BLaER1 treated with 17β-estradiol and CSF1 and Interleukin-3, amounts not matched to agents 10 nM and 100 nM (cell line): Measurements from ENCODE around the gene MYOG.
A peak's percentile ranks its signal among the peaks of the same experiment; 100 is the strongest.

Experiments
- H3K27ac ChIP-seq, 11 experiments: shearing (Covaris generic); formaldehyde crosslinking; 2 replicates each; pipeline ENCODE4 v1.8.1; 2022
- H3K27me3 ChIP-seq, 11 experiments: shearing (Covaris generic); formaldehyde crosslinking; 2 replicates each; pipeline ENCODE4 v1.8.1; 2022
- H3K36me3 ChIP-seq, 11 experiments: shearing (Covaris generic); formaldehyde crosslinking; 2 replicates each; pipeline ENCODE4 v1.8.1; 2022
- H3K4me1 ChIP-seq, 10 experiments: shearing (Covaris generic); formaldehyde crosslinking; 2 replicates each; pipeline ENCODE4 v1.8.1; 2022
- H3K4me2 ChIP-seq, 11 experiments: shearing (Covaris generic); formaldehyde crosslinking; 2 replicates each; pipeline ENCODE4 v1.8.1; 2022
- H3K4me3 ChIP-seq, 10 experiments: shearing (Covaris generic); formaldehyde crosslinking; 2 replicates each; pipeline ENCODE4 v1.8.1; 2022
- H3K9ac ChIP-seq, 11 experiments: shearing (Covaris generic); formaldehyde crosslinking; 2 replicates each; pipeline ENCODE4 v1.8.1; 2022
- H3K9me3 ChIP-seq, 11 experiments: shearing (Covaris generic); formaldehyde crosslinking; replicated peaks in 1 of 11; 2 replicates each; pipeline ENCODE4 v1.8.1; 2022
- H4K20me1 ChIP-seq, 11 experiments: shearing (Covaris generic); formaldehyde crosslinking; 2 replicates each; pipeline ENCODE4 v1.8.1; 2022
- Cebpa-rat ChIP-seq, 11 experiments: shearing (Covaris generic); IDR thresholded peaks; 2 replicates each; pipeline ENCODE4 v1.8.1; 2022

MYOG gene

GRCh38 chr1:203127666-203128430 is 42.0 kb upstream of the MYOG start, which contains the start of gene ADORA1:
Gene ADORA1, plus strand, starts transcription at chr1:203127726. Its CDS starts 1,116 bp downstream, at chr1:203128842.
- H3K4me1 ChIP-seq = peaks cover 68 to 93% (median 88%) of the 10 kb centered on the region in 10 experiments
- H3K27ac ChIP-seq = no peak within 1 kb of the TSS
- H3K4me2 ChIP-seq = peak within 1 kb of the TSS; percentile 69 to 83 (median 75)
- peak within 1 kb of the TSS in 8 of 10 experiments; percentile 6 to 49 (median 24); a peak in 8 of 20 replicates for H3K4me3 ChIP-seq
- peak within 1 kb of the TSS in 1 of 11 experiments; percentile 20; a peak in 1 of 22 replicates for H3K9ac ChIP-seq
- peaks cover 0 to 30% (median 0%) of the 10 kb centered on the region in 11 experiments; a peak in 2 of 22 replicates for H4K20me1 ChIP-seq
- TF ChIP-seq Cebpa-rat (IDR thresholded peaks at IDR 0.05) = no peak
- no peaks in the 10 kb centered on the region for H3K36me3 ChIP-seq
- peaks cover 31 to 61% (median 40%) of the 10 kb centered on the region in 11 experiments for H3K27me3 ChIP-seq
- no peaks in the 10 kb centered on the region for H3K9me3 ChIP-seq

GRCh38 chr1:203126866-203127665 is 41.3 kb upstream of the MYOG start:
- H3K4me1 ChIP-seq = peaks cover 72 to 91% (median 88%) of the 10 kb centered on the region in 10 experiments
- H3K36me3 ChIP-seq = no peaks in the 10 kb centered on the region
- no peaks in the 10 kb centered on the region for H3K9me3 ChIP-seq
- peaks cover 0 to 38% (median 0%) of the 10 kb centered on the region in 11 experiments; a peak in 3 of 22 replicates for H4K20me1 ChIP-seq
- peaks cover 31 to 67% (median 40%) of the 10 kb centered on the region in 11 experiments for H3K27me3 ChIP-seq
- peak overlapping the region in 1 of 11 experiments; percentile 20; a peak in 1 of 22 replicates for H3K9ac ChIP-seq
- H3K4me3 ChIP-seq = peak overlapping the region in 7 of 10 experiments; percentile 8 to 49 (median 24); a peak in 4 of 20 replicates
- H3K4me2 ChIP-seq = peak overlapping the region; percentile 69 to 83 (median 75)
- no peak overlapping the region for H3K27ac ChIP-seq
- no peak for TF ChIP-seq Cebpa-rat (IDR thresholded peaks at IDR 0.05)

DNA sequence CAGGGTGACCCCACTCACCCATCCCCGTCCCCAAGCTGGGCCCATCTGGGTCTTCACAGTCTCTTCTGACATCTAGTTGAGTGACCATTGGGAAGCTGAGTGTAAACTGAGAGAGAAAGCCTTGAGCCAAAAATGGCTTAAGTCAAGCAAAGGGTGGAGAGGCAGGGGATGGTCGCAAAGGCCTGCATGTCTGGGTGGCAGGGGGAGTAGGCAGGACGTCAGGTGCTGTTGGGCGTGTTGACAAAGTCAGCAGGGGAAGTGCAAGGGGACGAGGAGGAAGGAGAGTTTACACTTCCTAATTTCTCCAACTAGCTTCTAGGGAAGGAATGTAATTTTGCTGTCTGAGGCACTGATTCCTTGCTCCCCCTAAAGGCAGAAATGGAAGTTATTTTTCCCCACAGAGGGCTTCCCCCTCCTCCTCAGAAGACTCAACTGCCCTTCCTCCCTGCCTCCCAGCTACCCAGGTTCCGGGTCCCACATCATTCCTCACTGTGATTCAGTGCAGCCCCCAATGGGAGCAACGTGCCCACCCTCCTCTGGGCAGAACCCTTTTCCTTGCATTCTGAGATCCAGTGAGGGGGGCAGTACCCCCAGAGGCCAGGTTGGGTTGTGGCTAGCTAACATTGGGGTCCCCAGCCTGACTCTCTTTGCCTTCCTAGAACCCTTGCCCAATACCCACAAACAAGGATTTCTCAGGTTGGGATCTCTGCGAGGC is 40.5 kb upstream of the MYOG start:
- H3K27me3 ChIP-seq = peaks cover 31 to 61% (median 40%) of the 10 kb centered on the region in 11 experiments
- H3K4me1 ChIP-seq = peaks cover 80 to 91% (median 88%) of the 10 kb centered on the region in 10 experiments
- no peak overlapping the region for H3K9ac ChIP-seq
- H4K20me1 ChIP-seq = peaks cover 0 to 45% (median 0%) of the 10 kb centered on the region in 11 experiments; a peak in 3 of 22 replicates
- H3K4me3 ChIP-seq = peak overlapping the region in 1 of 10 experiments; percentile 49; a peak in 1 of 20 replicates
- peak overlapping the region; percentile 69 to 83 (median 75) for H3K4me2 ChIP-seq
- no peak overlapping the region for H3K27ac ChIP-seq
- H3K9me3 ChIP-seq = no peaks in the 10 kb centered on the region
- TF ChIP-seq Cebpa-rat (IDR thresholded peaks at IDR 0.05) = no peak
- no peaks in the 10 kb centered on the region for H3K36me3 ChIP-seq

- Histone ChIP-seq H3K9me3 (no peaks in the 10 kb centered on the region), H3K27ac (no peak overlapping the region), H3K9ac (peak overlapping the region in 2 of 11 experiments; percentile 18 to 45; a peak in 2 of 22 replicates), H3K4me3 (no peak overlapping the region), H3K27me3 (peaks cover 31 to 68% (median 38%) of the 10 kb centered on the region in 11 experiments), H3K4me2 (peak overlapping the region; percentile 69 to 83 (median 75)), H3K36me3 (no peaks in the 10 kb centered on the region), H4K20me1 (peaks cover 0 to 53% (median 0%) of the 10 kb centered on the region in 11 experiments; a peak in 3 of 22 replicates), H3K4me1 (peaks cover 80 to 91% (median 85%) of the 10 kb centered on the region in 10 experiments)
- no peak for TF ChIP-seq Cebpa-rat (IDR thresholded peaks at IDR 0.05)
Measured at GRCh38 chr1:203124546-203125317, 38.9 kb upstream of the MYOG start.

- Histone ChIP-seq H3K27me3 (peaks cover 27 to 74% (median 31%) of the 10 kb centered on the region in 11 experiments), H3K4me2 (peak overlapping the region; percentile 69 to 83 (median 75); a peak in 20 of 22 replicates), H3K4me1 (peaks cover 73 to 83% (median 78%) of the 10 kb centered on the region in 10 experiments), H4K20me1 (peaks cover 0 to 48% (median 0%) of the 10 kb centered on the region in 11 experiments; a peak in 2 of 22 replicates), H3K27ac (no peak overlapping the region), H3K4me3 (no peak overlapping the region; a peak in 1 of 20 replicates), H3K9me3 (no peaks in the 10 kb centered on the region), H3K36me3 (no peaks in the 10 kb centered on the region), H3K9ac (peak overlapping the region in 2 of 11 experiments; percentile 18 to 45; a peak in 2 of 22 replicates)
- TF ChIP-seq Cebpa-rat (IDR thresholded peaks at IDR 0.05) = no peak
Measured at GRCh38 chr1:203124011-203124410, 38.2 kb upstream of the MYOG start.

DNA sequence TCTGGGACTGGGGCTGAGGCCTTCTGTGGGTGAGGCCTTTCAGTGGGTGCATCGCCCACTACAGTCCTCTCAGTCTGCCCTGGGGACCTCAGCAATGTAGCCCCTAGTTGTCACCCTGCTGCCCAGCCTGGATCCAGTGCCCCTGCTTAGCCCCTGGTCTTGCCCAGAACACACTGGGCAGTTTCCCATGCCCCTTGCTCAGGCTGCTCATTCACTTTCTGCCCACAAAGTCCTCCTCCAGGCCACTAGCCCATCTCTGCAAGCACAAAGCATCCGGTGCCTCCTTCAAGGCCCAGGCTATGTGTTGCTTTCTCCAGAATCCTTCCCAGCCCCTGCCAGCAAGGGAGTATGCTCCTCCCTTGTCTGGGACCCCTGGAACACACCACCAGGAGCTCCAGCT is 36.3 kb upstream of the MYOG start:
- peaks cover 0 to 38% (median 0%) of the 10 kb centered on the region in 11 experiments; a peak in 2 of 22 replicates for H4K20me1 ChIP-seq
- peaks cover 8 to 74% (median 13%) of the 10 kb centered on the region in 11 experiments for H3K27me3 ChIP-seq
- no peak overlapping the region for H3K4me3 ChIP-seq
- no peak overlapping the region for H3K27ac ChIP-seq
- H3K36me3 ChIP-seq = no peaks in the 10 kb centered on the region
- H3K9me3 ChIP-seq = no peaks in the 10 kb centered on the region
- no peak overlapping the region for H3K9ac ChIP-seq
- TF ChIP-seq Cebpa-rat (IDR thresholded peaks at IDR 0.05) = no peak
- H3K4me1 ChIP-seq = peaks cover 58 to 82% (median 67%) of the 10 kb centered on the region in 10 experiments
- H3K4me2 ChIP-seq = peak overlapping the region; percentile 70 to 83 (median 77)

DNA sequence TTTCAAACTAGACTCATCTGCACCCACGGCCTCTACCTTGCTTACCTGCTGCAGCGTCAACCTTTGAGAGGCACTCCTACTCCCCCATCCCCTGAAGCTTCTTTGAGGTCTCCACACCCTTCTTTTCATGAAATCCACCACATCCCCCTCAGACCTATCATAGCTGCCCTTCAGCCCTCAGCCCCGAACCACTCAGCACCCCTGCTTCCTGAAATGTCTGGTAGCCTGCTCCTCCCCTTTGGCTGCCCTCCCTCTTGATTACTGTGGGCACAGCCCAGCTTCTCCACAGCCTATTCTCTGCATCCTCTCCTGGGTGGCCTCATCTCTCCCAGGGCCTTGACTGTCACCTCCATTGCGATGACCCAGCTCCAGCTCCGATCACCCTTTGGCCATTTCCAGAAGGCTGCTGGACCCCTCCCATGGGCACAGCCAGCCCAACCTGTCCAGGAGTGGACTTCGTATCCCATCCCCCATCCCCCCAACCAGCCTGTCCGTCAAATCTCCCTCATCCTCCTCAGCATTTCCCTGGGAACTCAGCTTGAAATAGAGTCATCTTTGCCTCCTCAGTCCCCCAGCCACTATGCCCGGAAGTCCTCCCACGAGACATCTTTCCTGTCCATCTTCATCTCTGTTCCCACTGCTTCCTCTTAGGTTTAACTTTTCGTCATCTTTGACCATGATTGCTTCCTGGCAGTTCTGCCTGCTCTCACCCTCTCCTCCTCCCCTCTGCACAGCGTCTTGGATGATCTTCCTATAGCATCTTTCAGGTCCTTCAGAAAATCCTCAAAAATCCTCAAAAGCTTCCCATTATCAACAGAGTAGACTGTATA is 35.6 kb upstream of the MYOG start:
- H3K36me3 ChIP-seq = no peaks in the 10 kb centered on the region
- peaks cover under 1 to 72% (median 5%) of the 10 kb centered on the region in 11 experiments; a peak in 21 of 22 replicates for H3K27me3 ChIP-seq
- TF ChIP-seq Cebpa-rat (IDR thresholded peaks at IDR 0.05) = no peak
- H3K4me1 ChIP-seq = peaks cover 50 to 77% (median 59%) of the 10 kb centered on the region in 10 experiments
- H3K4me2 ChIP-seq = peak overlapping the region; percentile 70 to 83 (median 77)
- H3K9me3 ChIP-seq = no peaks in the 10 kb centered on the region
- H3K27ac ChIP-seq = peak overlapping the region in 3 of 11 experiments; percentile 23 to 32 (median 23); a peak in 5 of 22 replicates
- no peak overlapping the region for H3K9ac ChIP-seq
- no peak overlapping the region for H3K4me3 ChIP-seq
- H4K20me1 ChIP-seq = peaks cover 0 to 34% (median 0%) of the 10 kb centered on the region in 11 experiments; a peak in 2 of 22 replicates
